Upper lobe of right lung (tissue), 1 donor: ENCODE measurements around the gene XPA. TPM values are rescaled to one million over a fixed set of nuclear protein-coding genes. Genes with fewer than 3 reads are reported as not detected.

Experiments used
- ATAC-seq: fragments of 200-7000 bp; cut with Tn5 transposase; one replicate; pipeline ENCODE4 v1.9.1; 2020; ENCODE audit warnings: mild to moderate bottlenecking, moderate library complexity
- DNase-seq: peaks from one replicate; pipeline ENCODE4 v3.0.0-alpha.2; 2020
- H3K27ac ChIP-seq: fragments of 200-600 bp; one replicate; pipeline ENCODE4 v1.8.0; 2022
- H3K27me3 ChIP-seq: fragments of 200-600 bp; one replicate; pipeline ENCODE4 v1.8.0; 2022; ENCODE audit warnings: mild to moderate bottlenecking
- H3K36me3 ChIP-seq: fragments of 200-600 bp; one replicate; pipeline ENCODE4 v1.8.0; 2022
- H3K4me1 ChIP-seq: fragments of 200-600 bp; one replicate; pipeline ENCODE4 v1.8.0; 2022
- H3K4me3 ChIP-seq: fragments of 200-600 bp; one replicate; pipeline ENCODE4 v1.8.0; 2022; ENCODE audit warnings: mild to moderate bottlenecking
- H3K9me3 ChIP-seq: fragments of 200-600 bp; one replicate; pipeline ENCODE4 v1.8.0; 2022
- intact Hi-C: fragments of 100-400 bp; cut with DNase I; formaldehyde crosslinking; loops from one replicate; pipeline ENCODE4 v1.11.0; 2022
- total RNA-seq: library from RNA; stranded (reverse); fragmentation: NEBNext Ultra II Directional; extraction: Animal tissue kit (Norgen Biotek cat#: 25700); gene quantifications from one replicate; pipeline ENCODE4 v1.2.1, GENCODE V29; 2021
- TF ChIP-seq, protein P1 (sequence below): fragments of 200-600 bp; IDR thresholded peaks from one replicate; pipeline ENCODE4 v1.8.0; 2022; ENCODE audit warnings: antibody characterized with exemption
- donor health status: DM: no; HTN: yes; CAD: no; lungs with severe emphysema.

Gene XPA
- total RNA-seq, 1 donor from 2014 or later = 11.2 TPM

GRCh38 chr9:97666907-97667686, 30.0 kb downstream of the XPA start:
- intact Hi-C loops = no loop called here
- Histone ChIP-seq H3K36me3 (peaks cover 100% of the 10 kb centered on the region), H3K4me3 (no peak overlapping the region), H3K27me3 (no peaks in the 10 kb centered on the region), H3K9me3 (no peaks in the 10 kb centered on the region), H3K27ac (no peak overlapping the region), H3K4me1 (no peaks in the 10 kb centered on the region)
- DNase-seq = no peak
- TF ChIP-seq, protein P1, sequence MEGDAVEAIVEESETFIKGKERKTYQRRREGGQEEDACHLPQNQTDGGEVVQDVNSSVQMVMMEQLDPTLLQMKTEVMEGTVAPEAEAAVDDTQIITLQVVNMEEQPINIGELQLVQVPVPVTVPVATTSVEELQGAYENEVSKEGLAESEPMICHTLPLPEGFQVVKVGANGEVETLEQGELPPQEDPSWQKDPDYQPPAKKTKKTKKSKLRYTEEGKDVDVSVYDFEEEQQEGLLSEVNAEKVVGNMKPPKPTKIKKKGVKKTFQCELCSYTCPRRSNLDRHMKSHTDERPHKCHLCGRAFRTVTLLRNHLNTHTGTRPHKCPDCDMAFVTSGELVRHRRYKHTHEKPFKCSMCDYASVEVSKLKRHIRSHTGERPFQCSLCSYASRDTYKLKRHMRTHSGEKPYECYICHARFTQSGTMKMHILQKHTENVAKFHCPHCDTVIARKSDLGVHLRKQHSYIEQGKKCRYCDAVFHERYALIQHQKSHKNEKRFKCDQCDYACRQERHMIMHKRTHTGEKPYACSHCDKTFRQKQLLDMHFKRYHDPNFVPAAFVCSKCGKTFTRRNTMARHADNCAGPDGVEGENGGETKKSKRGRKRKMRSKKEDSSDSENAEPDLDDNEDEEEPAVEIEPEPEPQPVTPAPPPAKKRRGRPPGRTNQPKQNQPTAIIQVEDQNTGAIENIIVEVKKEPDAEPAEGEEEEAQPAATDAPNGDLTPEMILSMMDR = no peak
- ATAC-seq = peak; percentile 72

DNA sequence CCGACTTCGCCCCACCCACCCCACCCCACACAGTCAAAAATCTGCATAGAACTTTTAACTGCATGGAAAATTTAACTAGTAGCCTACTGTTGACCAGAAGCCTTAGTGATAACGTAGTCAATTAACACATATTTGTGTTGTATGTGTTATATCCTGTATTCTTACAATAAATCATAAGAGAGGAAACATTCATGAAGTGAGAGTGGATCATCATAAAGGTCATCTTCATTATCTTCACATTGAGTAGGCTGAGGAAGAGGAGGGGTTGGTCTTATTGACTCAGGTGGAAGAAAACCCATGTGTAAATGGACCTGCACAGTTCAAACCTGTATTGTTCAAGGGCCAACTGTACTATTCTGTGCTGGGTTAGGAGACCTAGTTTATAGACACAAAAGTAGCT, 31.4 kb downstream of the XPA start:
- Histone ChIP-seq H3K4me3 (no peak overlapping the region), H3K9me3 (no peaks in the 10 kb centered on the region), H3K27ac (no peak overlapping the region), H3K27me3 (no peaks in the 10 kb centered on the region), H3K4me1 (no peaks in the 10 kb centered on the region), H3K36me3 (peaks cover 99% of the 10 kb centered on the region)
- ATAC-seq = no peak
- intact Hi-C loops = no loop called here
- TF ChIP-seq, protein P1 = no peak
- DNase-seq = no peak

DNA sequence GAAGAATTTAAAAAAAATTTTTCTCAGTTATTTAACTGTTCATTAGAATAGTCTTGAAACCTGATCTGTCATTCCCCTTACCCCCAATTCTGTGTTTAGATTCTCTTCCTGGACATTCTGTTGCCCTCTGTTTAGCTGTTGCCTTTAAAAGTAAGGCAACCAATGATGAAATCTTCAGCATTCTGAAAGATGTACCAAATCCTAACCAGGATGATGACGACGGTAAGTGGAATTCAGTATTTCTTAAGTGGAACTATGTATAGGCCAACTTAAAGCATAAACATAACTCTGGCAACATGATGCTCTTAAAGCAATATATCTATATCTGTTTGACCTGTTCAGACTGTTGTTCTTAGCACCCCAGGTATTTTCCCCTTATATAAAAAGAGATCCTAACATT, 36.3 kb downstream of the XPA start:
- ATAC-seq = no peak
- intact Hi-C loops = no loop called here
- no peak overlapping the region for H3K27ac ChIP-seq
- peaks cover 99% of the 10 kb centered on the region for H3K36me3 ChIP-seq
- H3K4me1 ChIP-seq = no peaks in the 10 kb centered on the region
- H3K27me3 ChIP-seq = no peaks in the 10 kb centered on the region
- H3K9me3 ChIP-seq = no peaks in the 10 kb centered on the region
- TF ChIP-seq, protein P1 = no peak
- DNase-seq = no peak
- no peak overlapping the region for H3K4me3 ChIP-seq

DNA sequence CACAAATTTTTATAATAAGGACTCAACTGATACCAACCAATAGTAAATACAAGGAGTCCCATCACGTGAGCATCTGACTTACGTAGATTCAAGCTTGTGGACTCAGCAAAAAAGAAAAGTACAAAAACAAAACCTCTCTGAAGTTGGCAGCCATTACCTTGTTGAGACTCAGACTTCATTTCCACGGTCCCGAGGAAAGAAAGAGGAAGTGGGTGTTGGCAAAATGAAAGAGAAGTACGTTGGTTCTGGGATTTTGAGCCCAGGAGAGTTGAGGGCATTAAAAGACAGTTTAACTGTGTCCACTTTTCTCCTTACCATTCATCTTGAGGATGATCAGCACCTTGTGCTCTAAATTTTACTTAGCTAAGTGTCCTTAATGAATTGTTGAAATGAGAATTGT, 36.8 kb downstream of the XPA start:
- Histone ChIP-seq H3K27me3 (no peaks in the 10 kb centered on the region), H3K4me1 (no peaks in the 10 kb centered on the region), H3K36me3 (peaks cover 99% of the 10 kb centered on the region), H3K9me3 (no peaks in the 10 kb centered on the region), H3K4me3 (no peak overlapping the region), H3K27ac (peak overlapping the region; percentile 31)
- intact Hi-C loops = no loop called here
- ATAC-seq = peak; percentile 49
- DNase-seq = no peak
- TF ChIP-seq, protein P1 = no peak

- ATAC-seq = no peak
- Histone ChIP-seq H3K36me3 (peaks cover 99% of the 10 kb centered on the region), H3K4me3 (no peak overlapping the region), H3K4me1 (no peaks in the 10 kb centered on the region), H3K27me3 (no peaks in the 10 kb centered on the region), H3K9me3 (no peaks in the 10 kb centered on the region), H3K27ac (no peak overlapping the region)
- DNase-seq = no peak
- intact Hi-C loops = no loop called here
- TF ChIP-seq, protein P1 = no peak
These were observed 37.4 kb downstream of the XPA start for GRCh38 chr9:97659771-97660170.
